ENCODE results near the gene SDF4.
"Not testable (repeated sequence)": the region's sequence is repeated elsewhere in the genome, so short reads cannot be mapped to it uniquely, and the experiment has no call there.

The SDF4 gene

DNA sequence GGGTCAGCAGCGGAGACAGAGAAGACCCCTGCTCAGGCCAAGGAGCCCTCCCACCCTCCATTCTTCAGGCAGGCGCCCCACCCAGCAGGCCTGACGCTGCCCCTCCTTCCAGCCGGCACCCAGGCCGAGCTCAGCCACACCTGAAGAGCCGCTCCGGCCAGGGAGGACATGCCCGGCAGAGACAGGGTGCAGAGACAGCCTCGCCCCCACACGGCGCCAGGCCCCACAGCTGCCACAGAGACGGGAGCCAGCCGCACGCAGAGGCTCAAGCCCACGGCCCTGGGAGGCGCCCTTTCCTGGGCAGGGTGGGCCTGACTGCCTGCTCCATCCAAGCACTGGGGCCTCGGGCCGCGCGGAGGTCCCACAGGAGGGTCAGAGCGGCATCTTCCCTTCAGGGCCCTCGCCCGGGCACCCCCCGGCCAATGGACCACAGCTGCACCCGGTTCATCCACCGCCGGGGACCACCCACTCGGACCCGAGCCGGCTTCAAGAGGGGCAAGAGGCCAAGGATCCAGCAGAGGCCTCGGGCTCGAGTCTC is 52.9 kb downstream of the SDF4 start:
- no peak for DNase-seq (ENCODE audit: low read depth, low spot score)

DNA sequence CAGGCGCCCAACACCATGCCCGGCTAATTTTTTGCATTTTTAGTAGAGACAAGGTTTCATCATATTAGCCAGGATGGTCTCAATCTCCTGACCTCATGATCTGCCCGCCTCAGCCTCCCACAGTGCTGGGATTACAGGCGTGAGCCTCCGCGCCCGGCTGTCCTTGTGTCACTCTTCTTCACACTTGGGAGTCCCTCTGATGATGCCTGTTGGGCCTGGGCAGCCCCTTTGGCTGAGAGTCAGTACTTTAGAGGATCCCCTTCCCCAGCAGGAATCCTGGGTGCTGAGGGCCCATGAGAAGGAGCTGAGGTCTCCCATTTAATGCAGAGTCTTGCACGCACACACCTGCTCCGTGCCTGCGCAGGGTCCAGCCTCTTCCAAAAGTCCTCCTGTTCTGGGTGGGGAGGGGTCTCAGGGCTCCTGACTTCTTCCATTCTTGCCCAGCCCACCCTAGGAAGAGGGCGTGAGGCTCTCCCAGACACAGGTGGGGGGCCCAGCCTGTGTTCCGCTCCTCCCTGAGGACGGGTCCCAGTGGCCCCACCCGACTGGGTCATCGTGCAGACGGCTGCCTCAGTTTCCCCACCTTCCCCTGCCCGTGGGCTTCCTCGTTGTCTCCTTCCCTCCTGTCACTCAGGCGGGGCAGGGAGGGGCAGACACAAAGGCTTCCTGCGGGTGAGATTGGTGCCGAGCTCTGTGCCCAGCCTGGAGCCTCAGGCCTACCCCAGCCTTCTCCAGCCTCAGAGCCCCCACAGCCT is 54.2 kb downstream of the SDF4 start:
- no peak for DNase-seq (ENCODE audit: low read depth, low spot score)

DNA sequence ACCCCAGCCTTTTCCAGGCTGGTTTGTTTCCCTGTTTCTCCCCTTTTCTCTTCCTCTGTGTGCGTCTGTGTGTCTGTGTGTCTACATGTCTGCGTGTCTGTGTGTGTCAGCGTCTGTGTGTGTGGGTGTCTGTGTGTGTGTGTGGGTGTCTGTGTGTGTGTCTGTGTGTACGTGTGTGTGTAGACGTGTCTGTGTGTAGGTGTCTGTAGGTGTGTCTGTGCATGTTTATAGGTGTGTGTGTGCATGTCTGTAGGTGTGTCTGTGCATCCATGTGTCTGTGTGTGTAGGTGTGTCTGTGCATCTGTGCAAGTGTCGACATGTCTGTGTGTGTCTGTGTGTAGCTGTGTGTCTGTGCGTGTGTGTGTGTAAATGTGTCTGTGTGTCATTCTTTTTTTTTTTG is 54.9 kb downstream of the SDF4 start:
- no peak for DNase-seq (ENCODE audit: low read depth, low spot score)

DNA sequence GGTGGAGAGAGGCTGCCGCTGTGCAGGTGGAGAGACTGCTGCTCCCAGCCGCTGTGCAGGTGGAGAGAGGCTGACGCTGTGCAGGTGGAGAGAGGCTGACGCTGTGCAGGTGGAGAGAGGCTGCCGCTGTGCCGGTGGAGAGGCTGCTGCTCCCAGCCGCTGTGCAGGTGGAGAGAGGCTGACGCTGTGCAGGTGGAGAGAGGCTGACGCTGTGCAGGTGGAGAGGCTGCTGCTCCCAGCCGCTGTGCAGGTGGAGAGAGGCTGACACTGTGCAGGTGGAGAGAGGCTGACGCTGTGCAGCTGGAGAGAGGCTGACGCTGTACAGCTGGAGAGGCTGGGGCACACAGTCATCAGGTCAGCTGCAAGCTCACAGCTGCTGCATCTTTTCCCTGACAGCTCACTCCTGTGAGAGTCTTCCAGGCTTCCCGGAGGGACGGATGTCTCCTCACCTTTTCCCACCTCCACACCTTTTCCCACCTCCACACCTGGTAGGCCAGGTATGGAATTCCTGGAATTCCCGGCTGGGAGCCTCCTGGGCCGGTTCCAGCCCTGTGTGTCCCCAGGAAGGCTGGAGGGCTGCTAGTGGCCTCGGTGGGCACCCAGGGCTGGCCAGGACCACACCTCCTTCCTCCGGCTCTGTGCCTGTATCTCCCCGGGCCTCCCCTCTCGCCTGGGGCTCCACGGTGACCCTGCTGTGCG is 55.6 kb downstream of the SDF4 start:
- DNase-seq (ENCODE audit: low read depth, low spot score): not testable (repeated sequence)

DNA sequence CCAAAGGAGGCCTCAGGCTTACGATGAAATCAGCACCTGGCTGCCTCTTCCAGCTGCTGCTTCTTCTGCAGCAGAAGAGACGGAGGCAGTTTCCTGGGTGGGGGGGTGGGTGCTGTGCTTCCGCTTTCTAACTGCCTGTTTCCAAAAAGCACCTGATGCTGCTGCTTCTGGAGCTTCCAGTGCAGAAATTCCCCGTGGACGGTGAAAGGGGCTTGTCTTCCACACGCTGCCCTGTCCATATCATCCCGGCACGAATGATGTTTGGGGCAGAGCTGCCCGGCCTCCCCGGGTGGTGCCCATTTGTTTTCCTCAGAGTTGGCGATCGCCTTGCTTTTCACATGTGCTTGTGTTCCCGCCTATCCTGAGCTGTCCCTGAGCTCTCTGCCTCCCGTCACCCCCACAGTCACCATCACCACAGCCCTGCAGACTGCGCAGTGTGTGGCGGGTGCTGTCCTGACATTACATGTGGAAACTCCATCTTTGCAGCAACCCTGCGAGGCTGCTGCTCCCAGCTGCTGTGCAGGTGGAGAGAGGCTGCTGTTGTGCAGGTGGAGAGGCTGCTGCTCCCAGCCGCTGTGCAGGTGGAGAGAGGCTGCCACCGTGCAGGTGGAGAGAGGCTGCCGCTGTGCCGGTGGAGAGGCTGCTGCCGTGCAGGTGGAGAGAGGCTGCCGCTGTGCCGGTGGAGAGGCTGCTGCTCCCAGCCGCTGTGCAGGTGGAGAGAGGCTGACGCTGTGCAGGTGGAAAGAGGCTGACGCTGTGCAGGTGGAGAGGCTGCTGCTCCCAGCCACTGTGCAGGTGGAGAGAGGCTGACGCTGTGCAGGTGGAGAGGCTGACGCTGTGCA is 56.4 kb downstream of the SDF4 start:
- no peak for DNase-seq (ENCODE audit: low read depth, low spot score)

DNA sequence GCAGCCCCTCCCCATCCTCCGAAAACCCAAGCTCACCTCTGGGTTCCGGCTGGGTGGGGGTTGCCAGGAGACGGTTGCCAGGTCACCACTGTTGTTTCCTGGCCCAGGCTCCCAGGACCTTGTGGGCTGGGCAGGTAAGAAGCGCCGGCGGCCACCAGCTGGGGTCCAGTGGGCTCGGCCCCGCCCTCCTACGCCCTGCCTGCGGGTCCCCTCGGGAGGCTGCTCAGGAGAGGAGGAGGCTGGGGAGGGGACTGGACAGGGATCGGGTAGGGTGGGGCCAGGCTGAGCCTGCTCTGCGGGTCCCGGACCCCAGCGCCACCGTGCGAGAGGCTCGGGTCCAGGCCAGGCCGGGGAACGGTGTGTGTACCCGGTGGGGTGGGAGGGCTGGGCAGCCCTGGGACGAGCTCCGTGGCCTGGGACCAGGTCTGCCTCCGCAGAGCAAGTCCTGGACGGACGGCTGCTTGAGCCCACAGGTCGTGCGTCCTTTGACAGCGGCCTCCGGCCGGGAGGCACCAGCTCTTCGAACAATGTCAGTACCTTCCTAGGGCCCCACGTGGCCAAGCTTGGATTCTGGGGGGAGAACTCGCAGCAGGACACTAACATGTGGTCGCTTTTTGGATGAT is 57.9 kb downstream of the SDF4 start, which contains the start of gene TTLL10:
Gene TTLL10 (plus strand): TSS at position 88 of the 623 bp plus-strand sequence. CDS start 5,336 bp downstream, outside the sequence.
- DNase-seq (ENCODE audit: low read depth, low spot score): peak; percentile 22

DNA sequence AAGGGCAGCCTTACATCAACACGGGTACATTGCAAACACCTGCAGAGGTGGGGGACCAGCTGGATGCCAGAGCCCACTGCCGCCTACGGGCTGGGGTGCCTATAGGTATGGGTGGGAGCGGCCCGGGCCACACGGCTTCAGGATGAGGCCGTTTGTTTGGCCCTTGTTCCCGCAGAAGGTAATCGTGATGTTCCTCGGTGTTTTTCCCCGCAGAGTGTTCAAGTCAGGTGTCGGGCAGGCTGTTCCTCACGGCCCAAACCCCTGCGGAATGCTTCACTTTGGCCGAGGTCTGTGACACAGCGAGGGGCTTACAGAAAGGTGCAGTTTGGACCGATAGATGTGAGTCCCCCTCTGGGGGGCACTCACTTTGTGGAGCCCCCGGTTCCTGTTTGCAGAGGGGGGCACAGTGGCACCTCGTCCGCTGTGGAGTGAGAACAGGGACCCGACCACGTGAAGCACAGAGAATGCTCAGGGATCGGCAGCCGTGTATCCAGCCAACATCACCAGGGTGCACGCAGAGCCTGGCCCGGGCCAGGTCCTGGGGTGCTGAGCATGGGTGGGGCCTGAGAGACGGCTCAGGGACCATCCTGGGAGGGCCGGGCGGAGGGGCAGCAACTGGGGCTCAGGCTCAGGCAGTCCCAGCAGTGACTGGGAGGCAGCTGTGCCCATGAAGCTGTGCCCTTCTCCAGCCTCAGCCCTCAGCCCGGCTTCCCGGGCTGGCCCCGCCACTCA is 58.6 kb downstream of the SDF4 start:
- DNase-seq (ENCODE audit: low read depth, low spot score): no peak

DNA sequence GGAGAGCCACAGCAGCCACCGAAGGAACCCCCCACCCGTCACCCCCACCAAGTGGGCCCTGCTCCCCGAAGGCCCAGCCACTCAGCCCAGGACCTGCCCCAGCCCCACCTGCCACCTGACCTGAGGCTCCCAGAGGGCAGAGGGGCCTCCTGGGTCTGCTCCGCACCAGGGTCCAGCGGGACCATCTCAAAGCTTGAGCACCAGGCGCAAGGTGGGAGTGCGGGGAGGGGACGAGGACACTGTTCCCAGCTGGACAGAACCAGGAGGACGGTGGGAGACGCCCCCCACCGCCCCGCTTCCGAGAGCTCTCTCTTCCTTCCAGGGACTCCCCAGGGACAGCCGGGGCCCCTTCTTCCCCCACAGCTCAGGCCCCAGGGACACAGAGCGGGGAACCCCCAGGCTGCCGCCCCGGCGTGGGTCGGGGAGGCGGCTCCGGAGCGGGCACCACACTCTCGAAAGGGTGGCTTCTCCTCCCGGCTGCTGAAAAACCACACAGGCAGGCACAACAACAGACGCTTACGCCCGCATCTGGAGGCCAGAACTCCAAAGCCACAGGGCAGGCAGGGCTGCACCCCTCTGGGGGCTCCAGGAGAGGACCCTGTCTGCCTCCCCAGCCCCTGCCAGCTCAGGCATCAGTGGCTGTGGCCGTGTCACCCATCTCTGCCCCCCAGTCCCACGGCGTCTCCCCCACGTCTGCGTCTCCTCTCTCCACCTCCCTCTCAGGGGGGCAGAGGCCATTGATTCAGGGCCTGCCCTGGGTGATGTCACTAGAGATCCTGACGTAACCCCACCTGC is 60.1 kb downstream of the SDF4 start:
- DNase-seq (ENCODE audit: low read depth, low spot score): no peak

DNA sequence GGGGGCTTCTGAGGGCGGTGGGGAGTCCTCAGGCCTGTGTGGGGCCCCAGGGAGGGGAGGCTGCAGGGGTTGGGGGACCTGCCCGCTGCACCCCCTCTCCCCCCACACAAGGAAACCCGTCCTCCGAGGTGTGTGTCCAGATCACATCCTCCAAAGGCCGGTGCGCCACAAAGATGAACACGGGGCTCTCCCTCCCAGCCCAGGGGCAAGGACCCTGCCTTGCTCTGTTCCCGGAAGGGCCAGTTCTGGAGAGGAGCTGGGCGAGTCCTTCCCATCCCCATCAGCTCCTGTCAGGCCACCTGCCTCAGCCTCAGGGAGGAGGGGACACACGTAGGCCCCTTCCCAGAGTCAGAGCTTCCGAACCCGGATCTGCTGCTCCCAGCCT is 60.6 kb downstream of the SDF4 start:
- DNase-seq (ENCODE audit: low read depth, low spot score): no peak

DNA sequence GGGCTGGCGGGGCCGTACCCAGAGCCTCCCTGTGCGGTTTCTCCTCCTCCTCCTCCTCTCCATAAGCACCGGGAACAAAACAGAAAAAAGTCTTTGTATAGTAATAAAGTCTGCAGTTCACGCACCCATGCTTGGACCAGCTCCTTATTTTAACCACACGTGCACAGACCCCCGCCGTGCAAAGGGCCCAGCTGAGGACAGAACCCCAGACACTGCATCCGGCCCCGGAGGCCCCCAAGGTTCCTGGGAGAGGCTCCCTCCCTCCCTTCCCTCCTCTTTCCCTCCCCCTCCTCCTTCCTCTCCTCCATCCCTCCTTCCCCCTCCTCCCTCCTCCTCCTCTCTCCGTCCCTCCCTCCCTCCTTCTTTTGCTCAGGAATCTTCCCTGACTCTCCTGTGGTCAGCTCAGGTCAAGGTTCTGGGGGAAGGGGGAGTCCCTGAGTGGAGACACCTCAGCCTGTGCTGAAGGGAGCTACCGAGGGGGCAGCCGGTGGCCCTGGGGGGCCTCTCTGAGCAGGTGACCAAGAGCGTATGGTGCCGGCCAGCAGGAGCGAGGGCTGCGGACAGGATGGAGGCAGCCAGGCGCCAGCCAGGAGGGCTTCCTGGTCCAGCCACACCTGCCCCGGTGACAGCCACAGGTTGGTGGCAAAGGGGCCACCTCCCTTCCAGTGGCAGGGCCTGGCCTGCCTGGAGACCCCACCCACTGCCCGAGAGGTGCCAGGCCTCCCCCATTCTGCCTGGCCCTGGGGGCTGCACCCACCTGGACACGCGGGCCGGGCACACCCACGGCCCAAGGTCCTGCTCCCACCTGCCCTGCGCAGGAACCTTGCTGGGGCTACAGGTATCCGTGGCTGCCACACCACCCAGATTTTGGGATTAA is 61.3 kb downstream of the SDF4 start:
- DNase-seq (ENCODE audit: low read depth, low spot score): no peak

DNA sequence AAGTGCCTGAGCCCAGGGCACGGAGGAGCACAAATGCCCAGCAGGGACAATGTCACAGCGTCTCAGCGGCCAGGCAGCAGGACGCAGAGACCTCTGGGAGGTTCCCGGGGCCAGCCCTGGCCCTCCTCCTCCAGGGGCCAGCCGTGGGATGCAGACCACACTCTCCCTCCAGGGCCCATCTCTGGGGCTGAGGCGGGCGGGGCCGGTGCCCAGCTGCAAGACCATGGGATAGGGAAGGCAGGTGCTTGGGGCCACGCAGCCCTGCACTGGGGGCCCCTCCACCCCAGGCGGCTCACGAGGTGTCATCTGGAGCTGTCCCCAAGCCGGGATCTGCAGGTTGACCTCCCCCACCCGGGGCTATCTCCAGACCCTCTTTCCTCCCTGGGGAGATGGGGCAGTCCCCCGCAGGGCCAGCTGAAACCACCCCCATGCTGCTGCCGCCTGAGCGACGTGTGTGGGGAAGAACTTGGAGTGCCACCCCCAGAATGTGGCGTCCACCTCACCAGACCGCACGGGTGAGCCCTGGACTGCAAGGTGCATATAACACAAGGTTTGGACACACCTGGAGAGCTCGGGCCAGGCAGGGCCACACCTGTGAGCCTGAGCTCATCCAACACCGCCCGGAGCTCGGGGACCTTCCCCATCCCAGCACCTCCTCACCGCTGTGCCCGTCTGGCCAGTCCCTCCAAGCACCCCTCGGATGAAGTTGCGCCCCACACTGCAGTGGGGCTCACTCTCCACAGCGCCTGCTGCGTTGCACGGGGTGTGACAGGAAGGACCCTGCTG is 62.2 kb downstream of the SDF4 start:
- no peak for DNase-seq (ENCODE audit: low read depth, low spot score)

DNA sequence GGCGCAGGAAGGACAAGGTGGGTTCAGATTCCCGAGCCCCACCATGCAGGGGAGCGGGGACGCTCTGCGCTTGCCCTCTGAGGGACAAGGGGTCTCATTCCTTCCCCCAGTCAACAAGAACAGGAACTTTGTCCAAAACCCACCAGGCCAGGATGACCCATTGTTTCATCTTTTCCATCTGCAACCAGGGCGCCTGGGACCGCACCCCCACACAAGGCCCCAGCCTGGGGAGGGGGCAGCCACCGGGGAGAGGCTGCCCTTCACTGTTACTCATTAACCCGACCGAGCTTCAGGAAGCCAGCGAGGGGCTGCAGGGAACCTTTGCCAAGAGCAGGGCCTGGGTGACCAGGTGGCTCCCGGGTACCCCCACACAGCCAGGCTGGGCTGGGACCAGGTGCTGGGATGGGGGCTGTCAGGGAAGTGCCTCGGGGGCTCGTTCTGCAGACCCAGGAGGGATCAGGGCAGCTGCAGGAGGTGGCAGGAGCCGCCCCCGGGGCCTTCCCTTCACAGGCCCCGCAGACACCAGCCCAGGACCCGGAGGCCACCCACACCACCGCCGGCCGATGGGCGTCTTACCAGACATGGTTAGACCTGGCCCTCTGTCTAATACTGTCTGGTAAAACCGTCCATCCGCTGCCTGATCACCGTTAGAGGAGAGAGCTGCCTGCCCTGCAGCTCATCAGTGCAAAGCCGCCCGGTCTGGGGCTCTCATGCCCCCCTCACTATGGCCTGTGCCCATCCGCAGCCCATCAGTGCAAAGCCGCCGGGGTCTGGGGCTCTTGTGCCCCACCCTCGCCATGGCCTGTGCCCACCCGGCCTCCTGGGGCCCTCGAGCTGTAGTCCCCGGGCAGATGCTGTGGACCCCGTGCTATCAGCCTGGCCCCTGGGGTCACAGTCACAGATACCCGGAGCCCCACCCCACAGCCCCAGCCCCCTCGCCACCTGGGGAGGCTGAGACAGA is 63.1 kb downstream of the SDF4 start:
- DNase-seq (ENCODE audit: low read depth, low spot score): no peak

DNA sequence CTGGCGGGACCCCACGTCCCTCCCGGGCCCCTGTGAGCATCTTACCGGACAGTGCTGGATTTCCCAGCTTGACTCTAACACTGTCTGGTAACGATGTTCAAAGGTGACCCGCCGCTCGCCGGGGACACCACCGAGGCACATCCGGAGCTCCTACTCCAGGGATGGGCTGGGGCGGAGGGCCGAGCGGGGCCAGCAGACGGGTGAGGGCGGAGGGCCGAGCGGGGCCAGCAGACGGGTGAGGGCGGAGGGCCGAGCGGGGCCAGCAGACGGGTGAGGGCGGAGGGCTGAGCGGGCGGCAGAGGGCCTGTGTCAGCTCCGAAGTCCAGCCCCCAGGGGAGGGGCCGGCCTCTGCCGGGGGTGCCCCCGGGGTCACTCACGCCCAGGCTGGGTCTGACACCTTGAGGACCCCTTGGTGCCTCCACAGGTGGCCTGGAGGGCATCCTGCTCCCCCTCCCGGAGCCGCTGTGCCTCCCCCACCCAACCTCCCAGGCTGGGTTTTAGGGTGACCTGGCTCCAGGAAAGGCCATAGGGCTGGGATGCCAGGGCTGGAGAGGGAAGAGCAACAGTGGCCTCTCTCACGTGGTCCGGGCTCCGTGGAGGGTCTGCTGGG is 63.9 kb downstream of the SDF4 start:
- no peak for DNase-seq (ENCODE audit: low read depth, low spot score)

DNA sequence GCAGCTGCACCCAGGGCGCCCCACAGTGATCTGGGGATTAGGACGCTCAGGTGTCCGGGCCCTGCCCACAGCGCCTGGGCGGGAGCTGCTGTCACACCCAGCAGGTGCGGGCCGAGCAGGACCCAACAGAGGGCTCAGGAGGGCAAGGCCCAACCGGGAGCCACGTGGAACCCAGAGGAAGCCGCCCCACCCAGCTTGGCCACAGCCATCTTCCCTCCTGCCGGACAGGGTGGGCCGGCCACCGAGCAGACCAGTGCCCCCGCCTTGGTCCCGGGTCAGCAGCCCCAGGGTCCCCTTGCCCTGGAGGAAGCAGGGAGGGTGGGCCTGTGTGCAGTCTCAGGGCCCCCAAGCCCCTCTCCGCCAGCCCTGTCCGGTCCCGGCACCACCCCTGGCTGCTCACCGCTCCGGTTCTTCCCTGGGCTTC is 64.4 kb downstream of the SDF4 start:
- no peak for DNase-seq (ENCODE audit: low read depth, low spot score)
